Breast epithelium (tissue), 3 donors: ENCODE results near the gene NDUFB10.

Experiments used
- POLR2AphosphoS5 ChIP-seq, 3 donors: sonication (generic); formaldehyde crosslinking; IDR thresholded peaks; one replicate each; pipeline ENCODE4 v1.6.1; 2017; ENCODE audit warnings: antibody characterized with exemption in 3 of 3
- TF ChIP-seq, protein P1 (sequence below), 3 donors: fragments of 450-650 bp; IDR thresholded peaks; one replicate each; pipeline ENCODE4 v1.5.1; 2016 to 2017; ENCODE audit warnings: antibody characterized with exemption in 3 of 3, mild to moderate bottlenecking in 3 of 3, moderate library complexity in 3 of 3

DNA sequence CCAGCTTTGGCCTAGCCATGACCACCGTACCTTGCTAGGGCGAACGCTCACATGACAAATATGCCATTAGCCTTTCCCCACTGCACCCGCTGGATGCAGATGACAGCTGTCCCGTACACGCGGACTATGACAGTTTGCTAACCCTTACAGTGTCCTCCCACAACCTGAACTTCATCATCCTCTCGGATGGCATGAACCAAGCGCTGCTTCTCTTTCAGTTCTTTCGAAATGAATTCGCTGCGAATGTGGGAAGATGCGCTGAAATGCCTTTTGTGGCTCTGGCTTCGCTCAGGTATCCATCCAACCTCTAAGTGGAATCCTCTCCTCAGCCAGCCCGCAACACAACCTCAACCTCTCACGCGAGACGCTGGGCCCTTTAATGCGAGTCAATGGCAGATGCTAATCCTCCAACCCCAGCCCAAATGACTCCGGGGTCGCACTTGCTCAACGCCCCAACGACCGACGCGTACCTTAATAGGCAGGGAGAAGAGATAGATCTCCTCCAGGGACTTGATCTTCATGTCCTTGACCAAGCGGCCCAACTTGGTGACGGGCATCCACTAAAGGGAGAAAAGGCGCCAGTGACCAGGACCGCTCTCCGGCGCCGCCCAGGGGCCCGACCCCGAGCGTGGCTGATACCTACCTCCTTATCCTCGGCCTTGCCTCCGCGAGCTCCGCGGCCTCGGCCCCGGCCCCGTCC lies 4.6 kb downstream of the NDUFB10 start:
- TF ChIP-seq, protein P1, sequence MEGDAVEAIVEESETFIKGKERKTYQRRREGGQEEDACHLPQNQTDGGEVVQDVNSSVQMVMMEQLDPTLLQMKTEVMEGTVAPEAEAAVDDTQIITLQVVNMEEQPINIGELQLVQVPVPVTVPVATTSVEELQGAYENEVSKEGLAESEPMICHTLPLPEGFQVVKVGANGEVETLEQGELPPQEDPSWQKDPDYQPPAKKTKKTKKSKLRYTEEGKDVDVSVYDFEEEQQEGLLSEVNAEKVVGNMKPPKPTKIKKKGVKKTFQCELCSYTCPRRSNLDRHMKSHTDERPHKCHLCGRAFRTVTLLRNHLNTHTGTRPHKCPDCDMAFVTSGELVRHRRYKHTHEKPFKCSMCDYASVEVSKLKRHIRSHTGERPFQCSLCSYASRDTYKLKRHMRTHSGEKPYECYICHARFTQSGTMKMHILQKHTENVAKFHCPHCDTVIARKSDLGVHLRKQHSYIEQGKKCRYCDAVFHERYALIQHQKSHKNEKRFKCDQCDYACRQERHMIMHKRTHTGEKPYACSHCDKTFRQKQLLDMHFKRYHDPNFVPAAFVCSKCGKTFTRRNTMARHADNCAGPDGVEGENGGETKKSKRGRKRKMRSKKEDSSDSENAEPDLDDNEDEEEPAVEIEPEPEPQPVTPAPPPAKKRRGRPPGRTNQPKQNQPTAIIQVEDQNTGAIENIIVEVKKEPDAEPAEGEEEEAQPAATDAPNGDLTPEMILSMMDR (IDR thresholded peaks at IDR 0.05) = no peak
- TF ChIP-seq POLR2AphosphoS5 (IDR thresholded peaks at IDR 0.05) = no peak
